Measurements from ENCODE around the gene EHD4.

DNA sequence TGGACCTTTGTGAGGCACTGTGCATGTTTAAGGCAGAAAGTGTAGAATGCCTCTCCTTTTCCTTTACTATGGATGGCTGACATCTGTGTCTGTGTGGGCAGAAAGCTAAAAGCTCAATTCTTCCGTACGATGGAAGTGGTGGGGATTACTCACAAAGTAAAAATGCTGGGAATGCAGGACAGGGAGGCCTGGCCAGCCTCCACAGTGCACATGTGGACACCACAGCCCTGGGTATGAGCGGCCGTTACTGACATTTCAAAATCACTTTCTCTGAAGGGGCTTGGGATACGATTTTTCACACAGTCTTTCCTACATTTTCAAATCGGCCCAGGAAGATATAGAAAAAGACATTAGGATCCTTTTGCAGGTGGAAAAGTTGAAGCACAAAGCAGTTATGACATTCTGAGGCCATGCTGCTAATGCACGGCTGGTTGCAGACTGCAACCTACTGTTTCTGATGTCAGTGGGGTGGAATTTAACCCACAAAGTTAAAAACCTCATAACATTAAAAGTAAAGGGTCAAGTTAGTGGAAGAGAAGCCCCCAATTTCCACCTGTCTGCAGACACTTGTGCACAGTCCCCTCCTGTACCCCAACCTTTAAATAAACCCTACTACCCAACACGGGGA lies 27.9 kb downstream of the EHD4 start:
- TF ChIP-seq, protein P1, sequence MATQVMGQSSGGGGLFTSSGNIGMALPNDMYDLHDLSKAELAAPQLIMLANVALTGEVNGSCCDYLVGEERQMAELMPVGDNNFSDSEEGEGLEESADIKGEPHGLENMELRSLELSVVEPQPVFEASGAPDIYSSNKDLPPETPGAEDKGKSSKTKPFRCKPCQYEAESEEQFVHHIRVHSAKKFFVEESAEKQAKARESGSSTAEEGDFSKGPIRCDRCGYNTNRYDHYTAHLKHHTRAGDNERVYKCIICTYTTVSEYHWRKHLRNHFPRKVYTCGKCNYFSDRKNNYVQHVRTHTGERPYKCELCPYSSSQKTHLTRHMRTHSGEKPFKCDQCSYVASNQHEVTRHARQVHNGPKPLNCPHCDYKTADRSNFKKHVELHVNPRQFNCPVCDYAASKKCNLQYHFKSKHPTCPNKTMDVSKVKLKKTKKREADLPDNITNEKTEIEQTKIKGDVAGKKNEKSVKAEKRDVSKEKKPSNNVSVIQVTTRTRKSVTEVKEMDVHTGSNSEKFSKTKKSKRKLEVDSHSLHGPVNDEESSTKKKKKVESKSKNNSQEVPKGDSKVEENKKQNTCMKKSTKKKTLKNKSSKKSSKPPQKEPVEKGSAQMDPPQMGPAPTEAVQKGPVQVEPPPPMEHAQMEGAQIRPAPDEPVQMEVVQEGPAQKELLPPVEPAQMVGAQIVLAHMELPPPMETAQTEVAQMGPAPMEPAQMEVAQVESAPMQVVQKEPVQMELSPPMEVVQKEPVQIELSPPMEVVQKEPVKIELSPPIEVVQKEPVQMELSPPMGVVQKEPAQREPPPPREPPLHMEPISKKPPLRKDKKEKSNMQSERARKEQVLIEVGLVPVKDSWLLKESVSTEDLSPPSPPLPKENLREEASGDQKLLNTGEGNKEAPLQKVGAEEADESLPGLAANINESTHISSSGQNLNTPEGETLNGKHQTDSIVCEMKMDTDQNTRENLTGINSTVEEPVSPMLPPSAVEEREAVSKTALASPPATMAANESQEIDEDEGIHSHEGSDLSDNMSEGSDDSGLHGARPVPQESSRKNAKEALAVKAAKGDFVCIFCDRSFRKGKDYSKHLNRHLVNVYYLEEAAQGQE (IDR thresholded peaks at IDR 0.05; ENCODE audit: insufficient read depth in 1 of 2, low read depth in 2 of 2, low read length in 2 of 2), result no peak
- no peak for TF ChIP-seq POLR2AphosphoS5 (IDR thresholded peaks at IDR 0.05; ENCODE audit: low read depth, low read length)
- TF ChIP-seq SIN3A (IDR thresholded peaks at IDR 0.05; ENCODE audit: borderline replicate concordance, insufficient read depth, low read length), result no peak
- TF ChIP-seq FOXP2 (optimal IDR thresholded peaks at IDR 0.05; ENCODE audit: borderline replicate concordance, extremely low read depth, extremely low read length, insufficient read depth), result no peak

All from PFSK-1 (cell line).